WTC11 (cell line): ENCODE results near the gene NAT16. TPM values are rescaled to one million over a fixed set of nuclear protein-coding genes. Genes with fewer than 3 reads are reported as not detected.

Experiments used
- ATAC-seq: fragments of 200-7000 bp; cut with Tn5 transposase; 2 replicates; pipeline ENCODE4 v1.10.0; 2021; ENCODE audit warnings: mild to moderate bottlenecking, moderate library complexity
- CTCF ChIA-PET: fragments of 300-600 bp; sonication (Branson Sonifier 250); formaldehyde crosslinking; loops from one replicate; lab custom pipeline; 2021; ENCODE audit warnings: antibody characterized with exemption; lab: Charles Lee
- POLR2A ChIA-PET: fragments of 350-600 bp; sonication (Branson Sonifier 250); formaldehyde crosslinking; loops from one replicate; lab custom pipeline; 2021; ENCODE audit warnings: antibody characterized with exemption; lab: Charles Lee
- DNase-seq: peaks from one replicate; pipeline ENCODE4 v3.0.0; 2021; ENCODE audit warnings: low spot score
- H3K27ac Mint-ChIP-seq: 2 replicates; pipeline ENCODE4 v1.8.0; 2021; ENCODE audit warnings: mixed read lengths
- H3K27me3 Mint-ChIP-seq: 2 replicates; pipeline ENCODE4 v1.8.0; 2021; ENCODE audit warnings: low read depth, mild to moderate bottlenecking, moderate library complexity, mixed read lengths
- H3K36me3 Mint-ChIP-seq: 2 replicates; pipeline ENCODE4 v1.8.0; 2021; ENCODE audit warnings: mixed read lengths
- H3K4me1 Mint-ChIP-seq: 2 replicates; pipeline ENCODE4 v1.8.0; 2022; ENCODE audit warnings: mixed read lengths
- H3K4me3 Mint-ChIP-seq: 2 replicates; pipeline ENCODE4 v1.8.0; 2021; ENCODE audit warnings: mild to moderate bottlenecking, moderate library complexity, mixed read lengths
- H3K9me3 Mint-ChIP-seq: 2 replicates; pipeline ENCODE4 v1.8.0; 2021; ENCODE audit warnings: mixed read lengths
- FOXP1 ChIP-seq: sonication (generic); formaldehyde crosslinking; IDR thresholded peaks from 2 replicates; pipeline ENCODE4 v1.8.0; 2022; ENCODE audit warnings: missing genetic modification reagents, mild to moderate bottlenecking, moderate library complexity, borderline replicate concordance
- GABPB1 ChIP-seq: sonication (generic); formaldehyde crosslinking; IDR thresholded peaks from 2 replicates; pipeline ENCODE4 v1.8.1; 2023; ENCODE audit warnings: mild to moderate bottlenecking, missing genetic modification reagents
- HMGA2 ChIP-seq: fragments of 250-450 bp; sonication (Bioruptor Pico); IDR thresholded peaks from 2 replicates; pipeline ENCODE4 v1.4.0; 2021; ENCODE audit warnings: mild to moderate bottlenecking, moderate library complexity
- KAT7 ChIP-seq: sonication (generic); formaldehyde crosslinking; IDR thresholded peaks from 2 replicates; pipeline ENCODE4 v1.8.1; 2023; ENCODE audit warnings: missing genetic modification reagents, mild to moderate bottlenecking, borderline replicate concordance
- NFATC4 ChIP-seq: fragments of 250-450 bp; sonication (Bioruptor Pico); IDR thresholded peaks from 2 replicates; pipeline ENCODE4 v1.9.0; 2021; ENCODE audit warnings: mild to moderate bottlenecking
- RORB ChIP-seq: fragments of 250-450 bp; sonication (Bioruptor Pico); IDR thresholded peaks from 2 replicates; pipeline ENCODE4 v1.9.0; 2021; ENCODE audit warnings: mild to moderate bottlenecking
- SMAD3 ChIP-seq: sonication (generic); formaldehyde crosslinking; IDR thresholded peaks from 2 replicates; pipeline ENCODE4 v1.8.0; 2022; ENCODE audit warnings: missing genetic modification reagents, mild to moderate bottlenecking, borderline replicate concordance
- ZNF263 ChIP-seq: sonication (generic); formaldehyde crosslinking; IDR thresholded peaks from 2 replicates; pipeline ENCODE4 v1.8.1; 2022; ENCODE audit warnings: low read depth, mild to moderate bottlenecking, moderate library complexity, missing genetic modification reagents
- ZNF416 ChIP-seq: fragments of 250-450 bp; sonication (Bioruptor Pico); IDR thresholded peaks from 2 replicates; pipeline ENCODE4 v1.9.0; 2021; ENCODE audit warnings: mild to moderate bottlenecking, inconsistent platforms
- ZNF671 ChIP-seq: fragments of 250-450 bp; sonication (Bioruptor Pico); IDR thresholded peaks from 2 replicates; pipeline ENCODE4 v1.8.0; 2021; ENCODE audit warnings: mild to moderate bottlenecking
- total RNA-seq: library from RNA; stranded (reverse); gene quantifications from 3 replicates; pipeline ENCODE4 v1.2.3, GENCODE V29; 2021
- TF ChIP-seq, protein P1 (sequence below): sonication (generic); formaldehyde crosslinking; IDR thresholded peaks from 2 replicates; pipeline ENCODE4 v1.8.1; 2022; ENCODE audit warnings: mild to moderate bottlenecking, missing genetic modification reagents, moderate library complexity, borderline replicate concordance
- TF ChIP-seq, protein P2 (sequence below): sonication (generic); formaldehyde crosslinking; IDR thresholded peaks from 2 replicates; pipeline ENCODE4 v1.8.0; 2022; ENCODE audit warnings: mild to moderate bottlenecking, missing genetic modification reagents
- TF ChIP-seq, protein P3 (sequence below): sonication (generic); formaldehyde crosslinking; IDR thresholded peaks from 2 replicates; pipeline ENCODE4 v1.8.1; 2023; ENCODE audit warnings: mild to moderate bottlenecking, moderate library complexity, missing genetic modification reagents
- TF ChIP-seq, protein P4 (sequence below): sonication (generic); formaldehyde crosslinking; IDR thresholded peaks from 2 replicates; pipeline ENCODE4 v1.8.1; 2022; ENCODE audit warnings: mild to moderate bottlenecking, moderate library complexity, missing genetic modification reagents
- TF ChIP-seq, protein P5 (sequence below): sonication (generic); formaldehyde crosslinking; IDR thresholded peaks from 2 replicates; pipeline ENCODE4 v1.8.0; 2022; ENCODE audit warnings: mild to moderate bottlenecking, missing genetic modification reagents
- TF ChIP-seq, protein P6 (sequence below): fragments of 250-450 bp; sonication (Bioruptor Pico); IDR thresholded peaks from 2 replicates; pipeline ENCODE4 v1.9.0; 2021; ENCODE audit warnings: mild to moderate bottlenecking
- TF ChIP-seq, protein P7 (sequence below): sonication (generic); formaldehyde crosslinking; IDR thresholded peaks from 2 replicates; pipeline ENCODE4 v1.8.0; 2023; ENCODE audit warnings: missing genetic modification reagents

Gene NAT16
- total RNA-seq, 1 experiment from 2014 or later = 0.39 TPM

DNA sequence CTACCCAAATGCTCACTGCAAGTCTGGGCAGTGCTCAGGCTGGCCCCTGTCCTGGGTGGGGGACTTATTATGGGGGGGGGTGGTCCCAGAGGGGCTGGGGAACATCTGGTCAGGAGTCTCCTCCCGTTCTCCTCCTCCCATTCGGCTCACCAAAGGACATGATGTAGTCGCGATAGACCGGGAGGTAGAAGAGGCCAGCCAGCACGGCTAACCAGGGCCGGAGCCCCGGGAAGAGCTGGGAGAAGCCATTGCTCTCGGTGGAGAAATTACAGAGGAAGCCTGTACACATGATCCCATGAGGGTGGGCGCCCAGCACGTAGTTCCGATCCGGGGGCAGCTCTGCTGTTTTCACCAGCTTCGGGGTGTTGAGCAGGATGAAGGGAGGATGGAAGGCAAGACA is 18.4 kb upstream of the NAT16 start:
- POLR2A ChIA-PET = no interaction called here
- no peak for ATAC-seq

DNA sequence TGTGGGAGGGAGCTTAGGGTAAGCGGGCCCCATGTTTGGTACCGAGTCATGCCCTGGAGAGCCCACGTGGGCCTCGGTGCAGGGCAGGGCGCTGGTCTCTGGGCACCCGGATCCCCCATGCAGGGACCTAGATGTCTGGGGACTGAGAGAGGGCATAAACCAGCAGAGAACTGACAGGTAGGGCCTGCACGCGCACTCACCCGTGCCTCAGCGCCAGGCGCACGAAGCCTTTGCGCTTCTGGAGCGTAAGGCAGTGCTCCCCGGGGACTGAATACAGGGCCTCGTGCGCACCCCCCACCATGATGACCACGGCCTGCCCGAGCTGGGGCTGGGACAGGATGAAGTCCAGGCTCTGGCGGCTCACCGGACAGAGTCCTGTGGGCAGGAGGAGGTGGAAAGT is 17.9 kb upstream of the NAT16 start:
- H3K4me1 Mint-ChIP-seq = peaks cover 28% of the 10 kb centered on the region
- no peaks in the 10 kb centered on the region for H3K9me3 Mint-ChIP-seq
- no peak for DNase-seq
- ChIA-PET CTCF (no interaction called here), POLR2A (no interaction called here)
- ATAC-seq = no peak
- H3K4me3 Mint-ChIP-seq = no peak overlapping the region
- H3K36me3 Mint-ChIP-seq = no peaks in the 10 kb centered on the region
- H3K27ac Mint-ChIP-seq = no peak overlapping the region
- TF ChIP-seq, protein P1, sequence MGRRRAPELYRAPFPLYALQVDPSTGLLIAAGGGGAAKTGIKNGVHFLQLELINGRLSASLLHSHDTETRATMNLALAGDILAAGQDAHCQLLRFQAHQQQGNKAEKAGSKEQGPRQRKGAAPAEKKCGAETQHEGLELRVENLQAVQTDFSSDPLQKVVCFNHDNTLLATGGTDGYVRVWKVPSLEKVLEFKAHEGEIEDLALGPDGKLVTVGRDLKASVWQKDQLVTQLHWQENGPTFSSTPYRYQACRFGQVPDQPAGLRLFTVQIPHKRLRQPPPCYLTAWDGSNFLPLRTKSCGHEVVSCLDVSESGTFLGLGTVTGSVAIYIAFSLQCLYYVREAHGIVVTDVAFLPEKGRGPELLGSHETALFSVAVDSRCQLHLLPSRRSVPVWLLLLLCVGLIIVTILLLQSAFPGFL (CRISPR knock-in tag) = no peak
- TF ChIP-seq FOXP1 (CRISPR knock-in tag) = peak; percentile 45; the same call in 1 of the 2 replicates
- H3K27me3 Mint-ChIP-seq = peaks cover 15% of the 10 kb centered on the region

More for the DNA sequence above, 18.4 kb upstream of the NAT16 start:
- Mint-ChIP-seq H3K4me3 (no peak overlapping the region), H3K27me3 (peaks cover 16% of the 10 kb centered on the region), H3K4me1 (peaks cover 28% of the 10 kb centered on the region), H3K9me3 (no peaks in the 10 kb centered on the region)
- no peak for DNase-seq
- TF ChIP-seq, protein P2, sequence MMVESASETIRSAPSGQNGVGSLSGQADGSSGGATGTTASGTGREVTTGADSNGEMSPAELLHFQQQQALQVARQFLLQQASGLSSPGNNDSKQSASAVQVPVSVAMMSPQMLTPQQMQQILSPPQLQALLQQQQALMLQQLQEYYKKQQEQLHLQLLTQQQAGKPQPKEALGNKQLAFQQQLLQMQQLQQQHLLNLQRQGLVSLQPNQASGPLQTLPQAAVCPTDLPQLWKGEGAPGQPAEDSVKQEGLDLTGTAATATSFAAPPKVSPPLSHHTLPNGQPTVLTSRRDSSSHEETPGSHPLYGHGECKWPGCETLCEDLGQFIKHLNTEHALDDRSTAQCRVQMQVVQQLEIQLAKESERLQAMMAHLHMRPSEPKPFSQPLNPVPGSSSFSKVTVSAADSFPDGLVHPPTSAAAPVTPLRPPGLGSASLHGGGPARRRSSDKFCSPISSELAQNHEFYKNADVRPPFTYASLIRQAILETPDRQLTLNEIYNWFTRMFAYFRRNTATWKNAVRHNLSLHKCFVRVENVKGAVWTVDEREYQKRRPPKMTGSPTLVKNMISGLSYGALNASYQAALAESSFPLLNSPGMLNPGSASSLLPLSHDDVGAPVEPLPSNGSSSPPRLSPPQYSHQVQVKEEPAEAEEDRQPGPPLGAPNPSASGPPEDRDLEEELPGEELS (CRISPR knock-in tag) = no peak
- TF ChIP-seq RORB (CRISPR knock-in tag) = no peak
- TF ChIP-seq, protein P1 (CRISPR knock-in tag) = no peak
- TF ChIP-seq HMGA2 = no peak
- TF ChIP-seq, protein P3, sequence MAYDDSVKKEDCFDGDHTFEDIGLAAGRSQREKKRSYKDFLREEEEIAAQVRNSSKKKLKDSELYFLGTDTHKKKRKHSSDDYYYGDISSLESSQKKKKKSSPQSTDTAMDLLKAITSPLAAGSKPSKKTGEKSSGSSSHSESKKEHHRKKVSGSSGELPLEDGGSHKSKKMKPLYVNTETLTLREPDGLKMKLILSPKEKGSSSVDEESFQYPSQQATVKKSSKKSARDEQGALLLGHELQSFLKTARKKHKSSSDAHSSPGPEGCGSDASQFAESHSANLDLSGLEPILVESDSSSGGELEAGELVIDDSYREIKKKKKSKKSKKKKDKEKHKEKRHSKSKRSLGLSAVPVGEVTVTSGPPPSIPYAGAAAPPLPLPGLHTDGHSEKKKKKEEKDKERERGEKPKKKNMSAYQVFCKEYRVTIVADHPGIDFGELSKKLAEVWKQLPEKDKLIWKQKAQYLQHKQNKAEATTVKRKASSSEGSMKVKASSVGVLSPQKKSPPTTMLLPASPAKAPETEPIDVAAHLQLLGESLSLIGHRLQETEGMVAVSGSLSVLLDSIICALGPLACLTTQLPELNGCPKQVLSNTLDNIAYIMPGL (CRISPR knock-in tag) = no peak
- TF ChIP-seq, protein P4, sequence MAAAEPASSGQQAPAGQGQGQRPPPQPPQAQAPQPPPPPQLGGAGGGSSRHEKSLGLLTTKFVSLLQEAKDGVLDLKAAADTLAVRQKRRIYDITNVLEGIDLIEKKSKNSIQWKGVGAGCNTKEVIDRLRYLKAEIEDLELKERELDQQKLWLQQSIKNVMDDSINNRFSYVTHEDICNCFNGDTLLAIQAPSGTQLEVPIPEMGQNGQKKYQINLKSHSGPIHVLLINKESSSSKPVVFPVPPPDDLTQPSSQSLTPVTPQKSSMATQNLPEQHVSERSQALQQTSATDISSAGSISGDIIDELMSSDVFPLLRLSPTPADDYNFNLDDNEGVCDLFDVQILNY (CRISPR knock-in tag) = no peak
- TF ChIP-seq, protein P5, sequence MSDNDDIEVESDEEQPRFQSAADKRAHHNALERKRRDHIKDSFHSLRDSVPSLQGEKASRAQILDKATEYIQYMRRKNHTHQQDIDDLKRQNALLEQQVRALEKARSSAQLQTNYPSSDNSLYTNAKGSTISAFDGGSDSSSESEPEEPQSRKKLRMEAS = no peak
- no peak for TF ChIP-seq SMAD3 (CRISPR knock-in tag)
- TF ChIP-seq, protein P6, sequence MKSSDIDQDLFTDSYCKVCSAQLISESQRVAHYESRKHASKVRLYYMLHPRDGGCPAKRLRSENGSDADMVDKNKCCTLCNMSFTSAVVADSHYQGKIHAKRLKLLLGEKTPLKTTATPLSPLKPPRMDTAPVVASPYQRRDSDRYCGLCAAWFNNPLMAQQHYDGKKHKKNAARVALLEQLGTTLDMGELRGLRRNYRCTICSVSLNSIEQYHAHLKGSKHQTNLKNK (CRISPR knock-in tag) = no peak
- TF ChIP-seq GABPB1 (CRISPR knock-in tag) = no peak
- TF ChIP-seq ZNF263 = no peak
- TF ChIP-seq NFATC4 (CRISPR knock-in tag) = no peak
- TF ChIP-seq, all 79 proteins: peak for 0
- Mint-ChIP-seq H3K36me3 (no peaks in the 10 kb centered on the region), H3K27ac (peak overlapping the region; percentile 45; the same call in 1 of the 2 replicates)
- CTCF ChIA-PET = interaction anchor here (0.6 to 0.8 kb wide), 3 partner anchors 18 to 55 kb away, joined by 3 to 4 read pairs (median 3); partner anchors contain the start of genes NAT16 and PLOD3

DNA sequence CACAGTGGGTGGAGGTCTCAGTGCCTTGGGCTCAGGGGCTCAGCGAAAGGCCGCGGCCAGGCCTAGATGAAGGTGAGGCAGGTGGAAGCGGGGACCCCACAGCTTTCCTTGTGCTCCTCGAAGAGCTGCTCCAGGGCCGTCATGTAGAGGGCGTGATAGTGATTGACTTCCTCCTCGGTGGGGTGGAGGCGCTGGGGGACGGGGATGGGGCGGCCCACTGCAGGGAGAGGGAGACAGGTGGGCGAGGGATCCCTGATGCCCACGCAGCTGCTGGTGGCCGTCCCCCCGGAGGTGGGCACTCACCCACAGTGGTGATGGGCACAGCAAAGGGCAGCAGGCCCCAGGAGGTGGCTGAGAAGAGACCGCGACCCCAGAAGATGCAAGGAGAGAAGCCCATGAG is 15.8 kb upstream of the NAT16 start:
- Mint-ChIP-seq H3K9me3 (no peaks in the 10 kb centered on the region), H3K4me3 (no peak overlapping the region), H3K4me1 (peaks cover 13% of the 10 kb centered on the region), H3K27me3 (no peaks in the 10 kb centered on the region; the same call in 1 of the 2 replicates), H3K27ac (no peak overlapping the region), H3K36me3 (no peaks in the 10 kb centered on the region)
- TF ChIP-seq ZNF671 (CRISPR knock-in tag) (no peak), KAT7 (no peak), NFATC4 (CRISPR knock-in tag) (no peak), ZNF416 (CRISPR knock-in tag) (no peak)
- TF ChIP-seq, protein P4 (CRISPR knock-in tag) = no peak
- TF ChIP-seq, protein P7, sequence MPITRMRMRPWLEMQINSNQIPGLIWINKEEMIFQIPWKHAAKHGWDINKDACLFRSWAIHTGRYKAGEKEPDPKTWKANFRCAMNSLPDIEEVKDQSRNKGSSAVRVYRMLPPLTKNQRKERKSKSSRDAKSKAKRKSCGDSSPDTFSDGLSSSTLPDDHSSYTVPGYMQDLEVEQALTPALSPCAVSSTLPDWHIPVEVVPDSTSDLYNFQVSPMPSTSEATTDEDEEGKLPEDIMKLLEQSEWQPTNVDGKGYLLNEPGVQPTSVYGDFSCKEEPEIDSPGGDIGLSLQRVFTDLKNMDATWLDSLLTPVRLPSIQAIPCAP (CRISPR knock-in tag) = no peak
- ChIA-PET CTCF (interaction anchor here (1.6 to 8.0 kb wide), 3 partner anchors 22 to 87 kb away, joined by 7 to 217 read pairs (median 16); no protein-coding TSS in a partner anchor), POLR2A (interaction anchor here (0.6 kb wide), 1 partner anchor 112 kb away, joined by 3 read pairs; no protein-coding TSS in a partner anchor)
- DNase-seq (no peak), ATAC-seq (no peak)
